A673 (cell line): ENCODE measurements around the gene M6PR. TPM values are rescaled to one million over a fixed set of nuclear protein-coding genes. Genes with fewer than 3 reads are reported as not detected.

Source experiments
- BruUV-seq: library from RNA; stranded (reverse); fragments of 400-500 nt; replicated peaks from 2 replicates; lab custom pipeline; 2021; lab: Mats Ljungman, UMichigan
- CTCF ChIA-PET: fragments of 300-600 bp; sonication (Branson Sonifier 250); formaldehyde crosslinking; loops from one replicate; lab custom pipeline; 2022; ENCODE audit warnings: antibody characterized with exemption; lab: Charles Lee
- POLR2A ChIA-PET: fragments of 300-600 bp; sonication (Branson Sonifier 250); formaldehyde crosslinking; loops from one replicate; lab custom pipeline; 2022; ENCODE audit warnings: antibody characterized with exemption; ENCODE audit not compliant: low non-redundant PET; lab: Charles Lee
- DNase-seq: peaks from one replicate; pipeline ENCODE4 v3.0.0-alpha.2; 2015; ENCODE audit warnings: low spot score
- H3K27ac ChIP-seq: fragments of 200-600 bp; sonication (generic); 2 replicates; pipeline ENCODE4 v1.5.1; 2016; ENCODE audit warnings: mixed run types, low read depth, mild to moderate bottlenecking, mixed read lengths, antibody characterized with exemption, low read length; ENCODE audit not compliant: poor library complexity, severe bottlenecking
- H3K27me3 ChIP-seq: fragments of 200-600 bp; sonication (generic); replicated peaks from 2 replicates; pipeline ENCODE4 v1.6.1; 2017; ENCODE audit warnings: mixed run types, low read depth, mild to moderate bottlenecking, mixed read lengths, antibody characterized with exemption, low read length; ENCODE audit not compliant: insufficient read depth, poor library complexity
- H3K36me3 ChIP-seq: fragments of 200-600 bp; sonication (generic); 2 replicates; pipeline ENCODE4 v1.6.1; 2016; ENCODE audit warnings: mixed run types, mild to moderate bottlenecking, mixed read lengths, antibody characterized with exemption, low read length; ENCODE audit not compliant: insufficient read depth, poor library complexity, severe bottlenecking
- H3K4me1 ChIP-seq: fragments of 200-600 bp; sonication (generic); 2 replicates; pipeline ENCODE4 v1.6.1; 2017; ENCODE audit warnings: mixed run types, mild to moderate bottlenecking, mixed read lengths, antibody characterized with exemption, low read length; ENCODE audit not compliant: insufficient read depth, poor library complexity, severe bottlenecking
- H3K4me3 ChIP-seq: fragments of 200-600 bp; sonication (generic); 2 replicates; pipeline ENCODE4 v1.5.1; 2016; ENCODE audit warnings: low read depth, mixed run types, mild to moderate bottlenecking, mixed read lengths, low read length; ENCODE audit not compliant: poor library complexity, severe bottlenecking
- H3K9me3 ChIP-seq: fragments of 200-600 bp; sonication (generic); 2 replicates; pipeline ENCODE4 v1.6.1; 2016; ENCODE audit warnings: mixed run types, low read depth, mild to moderate bottlenecking, mixed read lengths, antibody characterized with exemption, low read length; ENCODE audit not compliant: poor library complexity, severe bottlenecking
- CTCF ChIP-seq: fragments of 300-800, 200-600 bp; sonication (generic); conservative IDR thresholded peaks from 2 replicates; pipeline ENCODE4 v1.5.1; 2017; ENCODE audit warnings: low read depth, mild to moderate bottlenecking, antibody characterized with exemption, low read length, moderate library complexity, mixed read lengths
- EZH2 ChIP-seq: fragments of 200-600 bp; sonication (generic); IDR thresholded peaks from 2 replicates; pipeline ENCODE4 v1.6.1; 2017; ENCODE audit warnings: borderline replicate concordance, low read depth, mild to moderate bottlenecking, mixed read lengths, antibody characterized with exemption, low read length; ENCODE audit not compliant: poor library complexity, severe bottlenecking
- intact Hi-C: fragments of 100-400 bp; cut with micrococcal nuclease; formaldehyde crosslinking; loops from one replicate; pipeline ENCODE4 v1.10.0; 2022; ENCODE audit not compliant: unreplicated experiment
- total RNA-seq: library from RNA; stranded (reverse); gene quantifications from 2 replicates; pipeline ENCODE4 v1.2.3, GENCODE V29; 2021

Gene M6PR
- total RNA-seq, 1 experiment from 2014 or later = 160 TPM

DNA sequence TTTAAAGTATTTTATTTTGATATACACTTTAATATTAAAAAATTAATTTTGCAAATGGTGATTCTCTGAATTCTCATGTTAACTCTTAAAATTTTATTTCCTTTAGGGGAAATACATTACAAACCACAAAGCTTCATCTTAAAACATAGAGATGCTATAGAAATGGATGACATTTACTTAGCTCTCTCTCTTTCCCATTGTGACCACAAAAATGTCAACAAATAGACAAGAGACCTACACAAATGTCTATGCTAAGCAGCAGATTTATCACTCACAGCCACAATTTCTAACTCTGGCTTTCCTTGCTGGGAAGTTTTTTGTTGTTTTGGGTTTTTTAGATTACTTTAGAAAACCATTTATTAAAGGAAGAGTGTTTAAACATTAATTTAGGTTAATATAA lies 55.1 kb downstream of the M6PR start:
- BruUV-seq = no TSS peak
- TF ChIP-seq CTCF (no peak), EZH2 (no peak)
- no peaks in the 10 kb centered on the region for H3K27me3 ChIP-seq
- no peaks in the 10 kb centered on the region for H3K36me3 ChIP-seq
- DNase-seq = no peak
- intact Hi-C loops = loop anchor here (10.0 kb wide), 1 partner anchor 150 kb away; no protein-coding TSS in a partner anchor
- H3K4me1 ChIP-seq = no peaks in the 10 kb centered on the region
- POLR2A ChIA-PET = interaction anchor here (0.6 kb wide), 1 partner anchor 15 kb away, joined by 4 read pairs; no protein-coding TSS in a partner anchor
- H3K4me3 ChIP-seq = no peak overlapping the region
- no peaks in the 10 kb centered on the region for H3K9me3 ChIP-seq
- CTCF ChIA-PET = no interaction called here
- H3K27ac ChIP-seq = no peak overlapping the region

GRCh38 chr12:8891976-8892375 lies 57.5 kb downstream of the M6PR start:
- H3K4me3 ChIP-seq = no peak overlapping the region
- intact Hi-C loops = loop anchor here (10.0 kb wide), 1 partner anchor 153 kb away; no protein-coding TSS in a partner anchor
- H3K27ac ChIP-seq = no peak overlapping the region
- no peaks in the 10 kb centered on the region for H3K27me3 ChIP-seq
- ChIA-PET CTCF (no interaction called here), POLR2A (no interaction called here)
- H3K36me3 ChIP-seq = no peaks in the 10 kb centered on the region
- no peaks in the 10 kb centered on the region for H3K9me3 ChIP-seq
- H3K4me1 ChIP-seq = no peaks in the 10 kb centered on the region
- TF ChIP-seq EZH2 = no peak
- no peak for DNase-seq
- no TSS peak for BruUV-seq

Other genes starting within 250 kb of the M6PR start
- 2.3 and 3.3 TPM in 2 replicates for gene A2ML1, start 127.0 kb downstream of the M6PR start, total RNA-seq
- 40.3 and 51.2 TPM in 2 replicates for gene PHC1, start 35.1 kb downstream of the M6PR start, total RNA-seq
- gene KLRG1, start 39.9 kb upstream of the M6PR start, total RNA-seq = 1.2 and 1.9 TPM in 2 replicates
- gene A2M, start 166.3 kb upstream of the M6PR start, total RNA-seq = 1.3 and 2.0 TPM in 2 replicates